Limb (tissue), 2 donors: Measurements from ENCODE around the gene IMMP2L.

Experiments
- DNase-seq, 2 donors: peaks; one replicate each; pipeline ENCODE4 v3.0.0-alpha.2; 2016; ENCODE audit errors: extremely low spot score in 2 of 2

IMMP2L gene

DNA sequence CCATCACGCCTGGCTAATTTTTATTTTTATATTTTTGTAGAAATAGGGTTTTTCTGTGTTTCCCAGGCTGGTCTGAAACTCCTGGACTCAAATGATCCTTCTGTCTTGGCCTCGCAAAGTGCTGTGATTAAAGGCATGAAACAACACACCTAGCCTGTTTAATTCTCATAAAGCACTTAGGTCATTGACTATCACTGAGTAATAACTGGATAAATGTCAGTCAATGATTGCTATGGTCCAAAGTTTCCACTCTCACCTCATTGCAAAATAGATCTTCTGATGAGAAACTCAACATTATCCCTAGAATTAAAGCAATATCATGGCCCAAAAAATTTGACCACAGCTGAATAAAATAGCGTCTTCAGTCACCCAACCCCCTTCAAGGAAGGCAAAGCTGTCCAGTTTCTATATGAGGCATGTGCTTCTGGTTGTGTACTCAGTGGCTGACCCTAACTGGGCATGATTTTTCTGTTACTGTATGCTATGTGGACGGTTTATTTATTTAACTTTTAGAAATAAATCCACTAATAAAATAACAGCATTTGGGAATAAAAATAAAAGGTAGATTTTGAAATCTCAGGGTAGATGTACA, 557.9 kb downstream of the IMMP2L start:
- no peak for DNase-seq

DNA sequence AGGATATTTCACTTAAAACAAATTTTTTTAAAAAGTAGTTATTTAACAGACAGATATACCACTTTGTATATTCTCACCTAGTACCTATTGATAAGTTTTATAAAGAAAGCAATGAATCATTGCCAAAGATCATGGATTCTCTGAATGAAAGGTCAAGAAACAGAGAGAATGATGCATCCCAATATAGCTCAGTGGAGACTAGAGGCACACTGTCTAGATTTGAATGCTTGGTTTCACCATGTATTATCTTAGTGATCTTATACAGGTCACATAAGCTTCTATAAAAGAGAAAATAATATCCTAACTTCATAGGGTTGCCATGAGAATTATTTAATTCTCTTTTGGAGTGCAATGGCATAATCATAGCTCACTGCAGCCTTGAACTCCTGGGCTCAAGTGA, 558.4 kb downstream of the IMMP2L start:
- no peak for DNase-seq

DNA sequence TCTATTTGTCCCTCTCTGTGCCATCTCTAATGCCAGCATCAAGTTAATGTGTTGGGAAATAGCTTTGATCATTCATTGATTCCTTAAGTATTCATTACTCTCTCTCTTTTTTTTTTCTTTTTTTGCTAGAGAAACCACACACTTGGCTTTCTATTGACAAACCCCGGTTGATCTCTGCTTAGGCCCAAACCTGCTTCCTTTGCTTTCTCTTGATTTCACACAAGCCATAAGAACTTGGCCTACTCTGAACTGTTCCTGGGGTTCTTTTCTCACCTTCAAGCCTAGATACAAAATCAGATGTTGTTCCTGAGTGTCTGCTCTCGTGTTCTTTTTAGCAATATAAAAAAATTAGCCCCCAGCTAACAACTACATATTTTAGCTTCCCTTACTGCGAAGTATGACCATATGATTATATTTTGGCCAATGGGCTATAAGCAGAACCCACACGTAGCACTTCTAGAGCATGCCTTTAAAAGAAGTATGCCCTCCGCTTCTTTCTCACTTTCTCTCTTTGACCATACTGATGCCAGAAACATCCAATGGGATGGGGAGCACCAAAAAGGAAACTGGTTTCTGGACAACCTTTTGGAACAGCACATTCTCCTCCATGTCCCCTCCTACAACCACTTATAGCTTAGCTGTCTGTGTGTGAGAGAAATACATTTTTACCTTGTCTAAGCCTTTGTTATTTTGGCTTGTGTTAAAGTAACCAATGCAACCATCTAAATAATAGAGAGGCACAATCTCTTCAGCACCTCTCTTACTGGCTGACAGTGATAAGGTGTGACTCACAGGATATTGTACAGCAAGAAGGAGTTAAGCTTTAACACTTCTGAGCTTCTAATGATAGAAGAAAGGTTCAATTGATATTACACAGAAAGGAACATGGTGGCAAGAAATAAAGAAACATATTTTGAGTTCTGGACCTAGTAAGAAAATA, 568.0 kb downstream of the IMMP2L start:
- DNase-seq: no peak

DNA sequence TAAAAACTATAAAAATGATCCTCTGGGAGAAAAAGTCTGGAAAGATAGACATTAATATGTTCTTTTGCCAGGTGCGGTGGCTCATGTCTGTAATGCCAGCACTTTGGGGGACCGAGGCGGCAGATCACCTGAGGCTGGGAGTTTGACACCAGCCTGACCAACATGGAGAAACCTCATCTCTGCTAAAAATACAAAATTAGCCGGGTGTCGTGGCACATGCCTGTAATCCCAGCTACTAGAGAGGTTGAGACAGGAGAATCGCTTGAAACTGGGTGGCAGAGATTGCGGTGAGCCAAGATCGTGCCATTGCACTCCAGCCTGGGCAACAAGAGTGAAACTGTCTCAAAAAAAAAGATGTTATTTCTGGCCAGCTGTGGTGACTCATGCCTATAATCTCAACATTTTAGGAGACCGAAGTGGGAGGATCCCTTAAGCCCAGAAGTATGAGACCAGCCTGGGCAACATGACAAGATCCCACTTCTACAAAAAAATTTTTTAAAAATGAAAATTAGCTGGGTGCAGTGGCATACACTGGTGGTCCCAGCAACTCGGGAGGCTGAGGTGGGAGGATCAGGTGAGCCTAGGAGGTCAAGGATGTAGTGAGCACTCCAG, 573.3 kb downstream of the IMMP2L start:
- no peak for DNase-seq

DNA sequence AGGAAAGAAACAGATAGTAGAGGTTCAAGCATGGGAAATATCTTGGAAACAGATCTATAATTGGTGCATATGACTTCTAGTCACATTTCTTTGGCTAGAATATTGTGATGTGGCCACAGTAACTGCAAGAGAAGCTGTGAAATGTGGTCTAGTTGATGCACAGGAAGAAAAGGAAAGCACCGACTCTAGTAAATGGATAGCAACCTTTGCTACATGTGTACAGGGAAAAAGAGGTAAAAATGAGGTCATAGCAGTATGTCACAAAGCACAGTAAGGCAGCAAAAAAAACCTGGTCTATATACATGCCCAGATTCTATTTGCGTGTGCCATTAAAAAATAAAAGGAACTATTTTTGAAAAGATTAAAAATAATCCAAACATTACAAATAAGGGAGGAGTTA, 573.9 kb downstream of the IMMP2L start:
- no peak for DNase-seq

DNA sequence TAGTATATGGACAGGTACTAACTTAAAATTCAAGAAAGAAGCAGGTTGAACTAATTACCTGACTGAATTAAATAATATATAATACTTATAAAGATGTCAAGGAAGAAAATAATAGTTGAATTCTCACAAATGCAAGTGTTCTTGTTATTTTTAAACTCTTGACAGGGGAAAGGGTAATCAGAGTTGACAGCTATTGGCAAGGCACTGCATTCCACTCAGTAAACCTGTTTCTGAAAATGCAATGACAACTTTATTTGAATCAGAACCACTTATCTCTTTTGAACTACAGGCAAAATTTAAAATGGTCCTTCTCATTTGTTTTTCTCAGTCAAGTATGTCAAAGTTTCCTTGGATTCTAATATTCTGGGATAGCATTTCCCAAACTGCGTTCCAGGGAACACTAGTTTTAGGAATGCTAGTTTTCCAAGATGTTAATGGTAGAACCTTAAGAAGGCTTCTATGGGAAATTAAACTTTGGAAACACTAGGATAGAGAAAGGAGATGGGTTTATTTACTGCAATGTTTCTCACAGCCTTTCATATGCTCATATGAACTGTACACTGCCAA, 575.1 kb downstream of the IMMP2L start:
- no peak for DNase-seq

DNA sequence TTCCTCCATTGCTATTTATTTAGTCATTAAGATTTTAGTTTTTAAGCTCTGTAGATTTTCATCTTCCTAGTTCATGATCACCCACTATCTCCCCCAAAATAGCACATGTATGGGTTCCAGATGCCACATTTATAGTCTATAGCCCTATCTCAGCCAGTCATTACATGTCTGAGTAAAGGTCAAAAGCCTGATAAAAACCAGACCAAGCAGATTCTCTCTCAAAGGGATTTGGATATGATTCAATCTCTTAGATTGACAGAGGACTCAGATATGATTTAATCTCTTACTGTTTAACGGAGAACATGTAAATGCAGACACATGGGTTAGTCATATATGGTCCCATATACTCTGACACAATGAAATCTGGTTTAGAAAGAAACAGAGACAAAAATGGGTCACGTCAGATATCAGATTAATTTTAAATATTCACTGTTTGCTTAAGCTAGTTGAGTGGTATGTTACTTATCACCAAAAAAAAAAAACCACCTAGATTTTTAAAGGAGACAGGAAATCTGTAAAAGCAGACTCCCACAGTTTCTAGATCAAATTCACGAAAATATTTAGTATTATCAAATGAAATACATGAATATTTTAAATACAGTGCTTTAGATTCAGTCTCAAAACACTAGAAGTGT, 578.4 kb downstream of the IMMP2L start:
- no peak for DNase-seq

DNA sequence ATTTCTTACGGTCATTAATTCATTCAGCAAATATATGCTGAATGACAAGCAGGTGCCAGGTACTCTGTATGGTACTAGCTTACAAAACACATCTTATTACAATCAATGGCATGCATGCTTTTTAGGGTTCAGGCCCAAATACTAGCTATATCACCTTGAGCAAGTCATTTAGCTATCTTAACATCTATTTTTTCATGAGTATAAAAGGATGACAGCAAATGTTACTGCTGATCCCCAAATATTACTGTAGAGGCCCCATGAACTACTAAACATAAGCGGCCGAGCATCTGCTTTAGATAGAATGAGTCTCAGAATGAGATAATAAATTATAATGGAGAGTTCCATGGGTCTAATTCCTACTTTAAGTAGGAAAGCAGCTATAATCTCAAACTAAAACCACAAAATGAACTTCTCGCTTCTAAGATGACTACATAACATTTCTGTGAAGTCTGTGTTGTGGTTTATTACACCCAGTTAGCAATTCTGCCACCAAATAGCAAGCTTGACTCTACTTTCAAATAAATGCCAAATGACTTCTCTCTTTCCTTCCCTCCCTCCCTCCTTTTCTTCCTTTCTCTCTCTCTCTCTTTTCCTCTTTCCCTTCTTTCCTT, 585.1 kb downstream of the IMMP2L start:
- no peak for DNase-seq

DNA sequence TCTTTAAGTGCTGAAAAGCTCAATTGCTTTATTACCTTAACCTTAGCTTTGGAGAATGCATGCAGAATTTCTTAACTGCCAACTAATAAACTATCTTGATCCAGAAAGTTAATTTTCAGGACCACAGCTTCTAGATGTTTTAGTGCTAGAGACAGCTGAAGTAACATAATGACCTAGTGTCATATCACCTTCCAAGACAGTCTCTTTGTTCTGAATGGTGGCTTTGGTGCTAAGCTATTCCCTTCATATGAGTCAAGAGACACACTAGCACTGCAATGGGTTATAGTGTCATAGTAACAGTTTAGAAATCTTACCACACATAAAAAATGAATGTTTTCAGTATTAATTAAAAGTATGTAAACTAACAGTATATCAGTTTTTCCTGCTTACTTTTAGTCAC, 586.8 kb downstream of the IMMP2L start:
- DNase-seq: no peak

DNA sequence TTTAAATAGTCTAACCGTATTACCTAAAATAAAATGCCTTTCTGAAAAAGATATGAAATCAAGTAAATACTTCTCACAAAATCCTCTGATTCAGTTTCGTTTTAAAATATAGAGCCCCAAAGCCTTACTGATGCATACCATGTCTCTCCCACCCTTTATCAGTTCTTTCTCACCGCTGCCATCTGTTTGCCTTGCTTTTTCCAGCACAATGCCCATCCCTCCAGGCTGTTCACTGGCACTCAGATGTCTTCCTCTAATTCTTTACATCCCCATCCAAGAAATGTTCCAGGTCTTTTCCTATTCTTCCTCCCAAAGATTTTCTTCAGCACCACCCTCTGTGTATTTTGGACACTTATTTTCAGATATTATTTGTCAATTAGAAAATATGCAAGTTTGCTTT, 587.9 kb downstream of the IMMP2L start:
- no peak for DNase-seq

DNA sequence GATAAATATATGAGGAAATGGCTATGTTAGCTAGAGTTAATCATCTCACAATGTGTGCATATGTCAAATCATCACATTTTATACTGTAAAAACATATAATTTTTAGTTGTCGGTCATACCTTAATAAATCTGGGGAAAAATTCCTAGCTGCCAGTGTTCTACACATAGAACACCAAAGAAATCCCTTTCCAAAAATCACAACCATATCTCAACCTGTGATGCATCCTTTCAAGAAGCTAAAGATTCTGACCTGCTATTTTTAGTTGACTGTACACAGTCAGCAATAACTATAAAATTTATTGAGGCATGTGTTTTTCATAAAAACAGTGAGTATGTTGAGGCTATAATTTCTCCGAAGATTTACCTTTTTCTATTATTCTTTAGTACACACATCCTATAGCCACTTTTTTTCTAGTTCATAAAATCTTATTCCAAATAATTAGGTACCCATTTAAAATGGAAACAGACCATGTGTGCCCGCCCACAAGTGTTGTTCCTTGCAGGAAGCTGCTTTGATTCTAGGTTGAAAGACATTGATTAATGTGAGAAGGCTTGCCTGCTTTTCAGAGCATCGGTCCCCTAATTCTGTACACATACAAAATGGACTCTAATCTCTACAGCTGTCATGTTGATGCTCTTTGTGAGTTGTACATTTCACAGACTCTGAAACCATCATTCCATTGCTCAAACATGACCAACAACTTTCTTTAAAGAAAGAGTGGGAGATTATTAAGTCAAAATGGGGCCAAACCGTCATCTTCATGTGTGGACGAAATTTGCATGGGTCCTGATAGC, 588.9 kb downstream of the IMMP2L start:
- DNase-seq: no peak

DNA sequence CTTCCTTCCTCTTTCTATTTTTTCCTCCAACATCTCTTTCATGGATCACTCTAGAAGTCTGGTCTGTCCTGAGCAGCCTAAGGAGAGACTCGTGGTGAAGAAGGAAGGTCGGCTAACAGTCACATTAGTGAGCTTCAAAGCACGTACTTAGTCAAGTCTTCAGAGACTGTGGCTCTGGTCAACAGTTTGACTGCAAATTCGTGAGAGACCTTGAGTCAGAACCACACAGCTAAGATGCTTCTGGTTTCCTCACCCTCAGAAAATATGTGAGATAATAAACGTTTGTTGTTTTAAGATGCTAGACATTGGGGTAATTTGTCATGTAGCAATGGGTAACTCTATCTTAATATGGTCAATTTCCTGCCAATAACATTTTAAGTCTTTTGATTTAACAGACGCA, 597.5 kb downstream of the IMMP2L start:
- DNase-seq: no peak

DNA sequence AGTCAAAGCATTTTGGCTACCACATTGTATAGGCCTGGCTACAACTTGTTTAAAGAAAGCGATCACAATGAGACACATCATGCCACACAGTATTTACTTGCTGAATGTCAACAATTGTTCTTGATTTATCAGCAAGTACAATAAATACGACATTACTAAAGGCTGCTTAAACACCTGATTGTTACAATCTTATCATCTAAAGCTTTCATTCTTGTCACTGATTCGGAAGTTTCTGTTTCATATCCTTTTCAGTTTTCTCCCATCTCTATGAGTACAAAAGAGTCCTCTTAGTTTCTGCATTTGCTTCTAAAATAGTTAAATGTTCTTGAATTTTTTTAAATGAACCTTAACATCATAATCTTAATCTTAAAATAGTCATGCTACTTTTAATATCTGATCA, 599.5 kb downstream of the IMMP2L start:
- no peak for DNase-seq

DNA sequence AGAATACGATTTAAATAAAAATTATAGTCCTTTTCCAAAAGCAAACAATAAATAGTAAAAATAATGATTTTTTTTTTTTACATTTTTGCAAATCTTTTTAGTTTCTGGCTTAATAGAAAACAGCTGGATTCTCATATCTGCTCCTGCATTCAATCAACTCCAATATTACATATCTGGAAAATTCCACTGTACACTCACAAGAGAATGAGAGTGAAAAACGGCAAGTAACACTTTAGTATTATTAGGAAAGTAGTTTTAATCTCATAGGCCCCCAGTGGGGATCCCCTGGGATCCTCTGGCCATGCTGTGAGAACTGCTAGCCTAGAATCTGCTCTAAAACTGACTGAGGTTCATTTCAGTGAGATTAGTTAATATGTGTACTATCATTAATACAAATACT, 599.9 kb downstream of the IMMP2L start:
- DNase-seq: no peak

DNA sequence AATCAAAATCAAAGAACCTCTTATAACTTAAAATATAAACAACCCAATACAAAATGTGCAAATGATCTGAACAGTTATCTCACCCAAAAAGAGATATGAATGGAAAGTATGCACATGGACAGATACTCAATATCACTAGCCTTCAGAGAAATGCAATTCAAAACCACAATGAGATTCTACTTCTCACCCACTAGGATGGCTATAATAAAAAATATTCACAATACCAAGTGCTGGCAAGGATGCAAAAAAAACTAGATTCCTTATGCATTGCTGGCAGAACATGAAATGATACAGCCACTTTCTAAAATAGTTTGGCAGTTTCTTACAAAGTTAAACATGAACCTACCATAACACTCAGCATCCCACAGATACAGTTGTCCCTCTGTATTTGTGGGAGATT, 601.5 kb downstream of the IMMP2L start:
- DNase-seq: no peak

DNA sequence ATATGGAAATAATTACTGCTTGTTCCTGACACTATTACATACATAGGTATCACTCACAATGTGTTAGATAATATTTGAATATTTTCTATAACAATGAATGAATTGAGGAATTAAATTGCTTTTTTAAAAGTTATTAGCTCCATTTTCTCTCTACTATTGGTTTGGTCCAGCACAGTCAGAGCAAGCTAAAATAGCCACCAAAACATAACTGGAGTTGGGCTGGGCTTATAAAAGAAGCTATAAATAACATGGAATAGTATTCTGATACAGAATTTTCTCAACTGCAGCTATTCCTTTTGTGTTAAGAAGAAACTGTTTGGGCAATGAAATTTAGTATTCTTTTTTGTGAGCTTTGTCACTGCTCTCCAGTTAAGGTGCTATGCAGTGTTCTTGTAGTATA, 614.0 kb downstream of the IMMP2L start:
- no peak for DNase-seq

DNA sequence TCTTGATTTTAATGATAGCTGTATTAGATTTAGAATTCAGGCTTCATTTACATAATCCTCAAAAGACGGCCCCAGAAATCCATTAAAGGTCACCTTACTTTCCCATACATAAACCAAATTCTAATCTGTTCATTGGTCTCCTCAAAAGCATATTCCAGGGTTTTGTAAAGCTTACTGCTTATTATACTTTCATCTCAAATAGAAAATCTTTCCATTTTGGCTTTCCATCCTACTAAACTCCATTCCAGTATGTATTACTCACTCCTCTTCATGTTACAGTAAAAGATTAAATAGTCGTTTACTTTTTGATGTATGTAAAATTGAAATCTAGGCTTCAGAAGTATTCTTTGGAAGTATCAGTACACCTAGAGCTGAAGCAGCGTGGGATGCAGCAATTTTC, 614.9 kb downstream of the IMMP2L start:
- DNase-seq: no peak

DNA sequence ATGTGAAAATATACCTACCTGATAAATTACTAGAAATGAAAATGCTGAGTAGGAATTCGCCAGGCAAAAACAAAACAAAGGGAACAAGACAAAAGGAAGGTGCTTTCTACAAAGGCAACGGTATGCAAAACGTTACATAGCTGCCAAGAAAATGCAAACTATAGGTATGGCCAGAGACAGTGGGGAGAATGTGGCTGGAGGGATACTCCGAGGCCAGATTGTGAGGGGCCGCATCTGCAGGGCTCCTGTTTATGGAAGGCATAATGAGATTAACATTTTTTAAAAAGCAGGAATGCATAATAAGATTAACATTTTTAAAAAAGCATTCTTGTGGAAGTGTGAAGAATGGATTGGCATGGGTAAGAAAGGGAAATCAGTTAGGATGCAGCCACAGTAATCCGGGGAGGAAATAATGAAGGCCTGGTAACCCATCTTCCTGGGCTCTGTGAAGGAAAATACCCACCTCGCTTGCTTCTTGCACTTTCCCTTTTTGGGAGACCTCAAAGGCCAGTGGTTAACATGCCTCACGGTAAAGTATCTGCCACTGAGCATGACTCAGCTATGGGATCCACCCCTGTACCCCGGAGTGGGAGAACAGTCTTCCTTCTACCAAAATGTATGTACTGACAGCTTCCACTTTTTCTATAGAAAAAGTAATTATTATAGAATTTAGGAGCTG, 617.2 kb downstream of the IMMP2L start:
- DNase-seq: no peak

DNA sequence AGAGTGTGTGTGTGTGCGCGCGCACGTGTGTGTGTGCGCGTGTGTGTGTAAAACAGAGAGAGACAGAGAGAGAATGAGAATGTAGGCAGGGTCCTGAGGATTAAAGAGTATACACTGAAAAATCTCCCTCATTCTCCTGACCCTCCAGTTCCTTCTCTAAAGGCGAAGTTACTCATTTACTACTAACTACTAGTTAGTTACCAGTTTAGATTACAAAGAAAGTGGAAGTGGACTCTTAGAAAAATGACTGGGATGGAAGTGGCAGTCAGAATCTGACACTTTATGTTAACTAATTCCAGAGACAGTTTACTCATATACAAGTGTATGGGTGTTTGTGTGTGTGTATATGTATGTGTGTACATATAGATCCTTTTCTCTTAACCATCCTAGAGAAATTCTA, 617.8 kb downstream of the IMMP2L start:
- DNase-seq: no peak

DNA sequence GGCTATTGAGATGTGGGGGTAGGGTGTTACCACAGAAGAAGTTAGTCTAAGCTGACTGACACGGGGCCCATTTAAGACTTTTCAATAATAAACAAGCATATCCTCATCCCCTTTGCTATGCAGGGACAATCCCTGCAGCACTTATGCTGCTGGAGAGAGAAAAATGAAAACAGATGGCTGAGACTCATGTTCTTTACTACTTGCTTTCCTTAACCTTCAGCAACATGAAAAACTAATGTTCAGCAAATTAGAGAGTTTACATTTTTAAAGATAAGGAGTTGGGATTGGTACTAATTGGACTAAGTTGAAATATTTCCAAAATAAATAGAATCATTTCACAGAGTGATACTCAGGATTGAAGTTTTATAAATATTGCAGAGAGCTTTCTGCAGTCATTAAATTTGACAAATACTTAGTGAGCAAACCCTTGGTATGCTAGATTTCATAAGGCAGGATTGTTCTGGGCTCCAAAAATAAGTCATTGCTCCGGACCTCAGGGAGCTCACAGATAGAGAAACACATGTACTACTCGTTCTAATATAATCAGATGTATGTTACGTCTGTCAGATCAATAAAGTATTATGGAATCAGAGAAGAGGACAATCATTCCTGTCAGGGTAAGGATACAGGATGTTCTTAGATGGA, 618.5 kb downstream of the IMMP2L start:
- peak in 1 of 2 donors; percentile 29 for DNase-seq
